ENCODE measurements around the gene AUTS2.

The AUTS2 gene

DNA sequence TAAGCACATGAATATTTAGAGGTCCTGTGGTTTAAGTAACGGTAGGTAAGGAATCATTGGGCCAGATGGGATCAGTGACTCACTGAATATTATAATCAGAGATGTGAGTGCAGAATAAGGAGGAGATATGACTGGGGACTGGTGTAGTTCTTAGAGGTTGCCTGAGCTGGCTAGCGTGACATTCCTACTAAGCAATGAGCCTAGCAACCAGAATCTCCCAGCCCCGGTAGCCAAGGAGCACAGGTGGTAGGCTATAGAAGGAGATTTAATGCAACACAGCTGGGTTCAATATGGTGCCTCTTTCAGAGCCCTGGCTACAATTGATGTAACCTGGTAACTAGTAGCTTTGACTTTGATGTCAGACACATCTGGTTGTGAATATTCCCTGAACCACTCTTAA is 641.6 kb downstream of the AUTS2 start:
- H3K9ac ChIP-seq (ENCODE audit: low read length) = no peak overlapping the region
- H2AFZ ChIP-seq (ENCODE audit: low read depth, low read length, severe bottlenecking) = no peak overlapping the region
- TF ChIP-seq EZH2phosphoT487 (conservative IDR thresholded peaks at IDR 0.05; ENCODE audit: low read length) = no peak
- TF ChIP-seq, protein P1, sequence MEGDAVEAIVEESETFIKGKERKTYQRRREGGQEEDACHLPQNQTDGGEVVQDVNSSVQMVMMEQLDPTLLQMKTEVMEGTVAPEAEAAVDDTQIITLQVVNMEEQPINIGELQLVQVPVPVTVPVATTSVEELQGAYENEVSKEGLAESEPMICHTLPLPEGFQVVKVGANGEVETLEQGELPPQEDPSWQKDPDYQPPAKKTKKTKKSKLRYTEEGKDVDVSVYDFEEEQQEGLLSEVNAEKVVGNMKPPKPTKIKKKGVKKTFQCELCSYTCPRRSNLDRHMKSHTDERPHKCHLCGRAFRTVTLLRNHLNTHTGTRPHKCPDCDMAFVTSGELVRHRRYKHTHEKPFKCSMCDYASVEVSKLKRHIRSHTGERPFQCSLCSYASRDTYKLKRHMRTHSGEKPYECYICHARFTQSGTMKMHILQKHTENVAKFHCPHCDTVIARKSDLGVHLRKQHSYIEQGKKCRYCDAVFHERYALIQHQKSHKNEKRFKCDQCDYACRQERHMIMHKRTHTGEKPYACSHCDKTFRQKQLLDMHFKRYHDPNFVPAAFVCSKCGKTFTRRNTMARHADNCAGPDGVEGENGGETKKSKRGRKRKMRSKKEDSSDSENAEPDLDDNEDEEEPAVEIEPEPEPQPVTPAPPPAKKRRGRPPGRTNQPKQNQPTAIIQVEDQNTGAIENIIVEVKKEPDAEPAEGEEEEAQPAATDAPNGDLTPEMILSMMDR (IDR thresholded peaks at IDR 0.05; ENCODE audit: insufficient read depth, low read length, poor library complexity, severe bottlenecking) = no peak
- H4K20me1 ChIP-seq (ENCODE audit: low read depth, low read length) = no peaks in the 10 kb centered on the region
- no peaks in the 10 kb centered on the region for H3K9me3 ChIP-seq (ENCODE audit: insufficient read depth, low read length)
- no peak overlapping the region for H3K4me2 ChIP-seq (ENCODE audit: low read depth, low read length, poor library complexity, severe bottlenecking)
- H3K36me3 ChIP-seq (ENCODE audit: low read length) = no peaks in the 10 kb centered on the region
- no peak overlapping the region for H3K27ac ChIP-seq (ENCODE audit: low read depth, low read length)
- H3K9me2 ChIP-seq (replicated peaks; ENCODE audit: insufficient read depth, low read length) = no peaks in the 10 kb centered on the region
- no peaks in the 10 kb centered on the region for H3K27me3 ChIP-seq (ENCODE audit: low read length)
- H3K4me3 ChIP-seq (ENCODE audit: insufficient read depth, low read length, poor library complexity, severe bottlenecking) = no peak overlapping the region
- no peaks in the 10 kb centered on the region for H3F3A ChIP-seq (ENCODE audit: insufficient read depth)
- H3K79me2 ChIP-seq (ENCODE audit: insufficient read depth, low read length) = no peaks in the 10 kb centered on the region

DNA sequence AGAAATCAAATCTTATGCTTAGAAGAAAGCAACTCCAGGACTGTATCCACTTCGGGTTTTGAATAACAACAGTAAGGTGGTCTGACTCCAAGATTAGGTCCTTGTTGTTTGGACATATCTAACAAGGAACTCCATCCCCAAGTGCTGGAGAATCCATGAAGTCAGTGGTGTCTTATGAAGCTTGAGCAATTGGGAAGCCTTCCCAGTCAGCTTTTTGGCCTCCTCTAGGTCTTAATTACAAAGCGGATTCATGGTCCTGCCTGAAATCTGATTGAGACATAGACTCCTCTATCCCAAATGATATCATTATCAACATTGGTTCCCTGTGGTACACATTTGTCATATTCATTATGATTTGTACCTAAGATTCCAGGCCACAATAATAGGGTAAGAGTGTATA is 642.6 kb downstream of the AUTS2 start:
- Histone ChIP-seq H3K9me2 (replicated peaks; ENCODE audit: insufficient read depth, low read length) (no peaks in the 10 kb centered on the region), H3K4me2 (ENCODE audit: low read depth, low read length, poor library complexity, severe bottlenecking) (no peak overlapping the region), H3K4me3 (ENCODE audit: insufficient read depth, low read length, poor library complexity, severe bottlenecking) (no peak overlapping the region), H3F3A (ENCODE audit: insufficient read depth) (no peaks in the 10 kb centered on the region), H4K20me1 (ENCODE audit: low read depth, low read length) (no peaks in the 10 kb centered on the region), H3K27ac (ENCODE audit: low read depth, low read length) (no peak overlapping the region), H2AFZ (ENCODE audit: low read depth, low read length, severe bottlenecking) (no peak overlapping the region), H3K9me3 (ENCODE audit: insufficient read depth, low read length) (no peaks in the 10 kb centered on the region), H3K36me3 (ENCODE audit: low read length) (no peaks in the 10 kb centered on the region), H3K27me3 (ENCODE audit: low read length) (no peaks in the 10 kb centered on the region), H3K9ac (ENCODE audit: low read length) (no peak overlapping the region), H3K79me2 (ENCODE audit: insufficient read depth, low read length) (no peaks in the 10 kb centered on the region)
- TF ChIP-seq, protein P1 (IDR thresholded peaks at IDR 0.05; ENCODE audit: insufficient read depth, low read length, poor library complexity, severe bottlenecking) = no peak
- TF ChIP-seq EZH2phosphoT487 (conservative IDR thresholded peaks at IDR 0.05; ENCODE audit: low read length) = no peak

DNA sequence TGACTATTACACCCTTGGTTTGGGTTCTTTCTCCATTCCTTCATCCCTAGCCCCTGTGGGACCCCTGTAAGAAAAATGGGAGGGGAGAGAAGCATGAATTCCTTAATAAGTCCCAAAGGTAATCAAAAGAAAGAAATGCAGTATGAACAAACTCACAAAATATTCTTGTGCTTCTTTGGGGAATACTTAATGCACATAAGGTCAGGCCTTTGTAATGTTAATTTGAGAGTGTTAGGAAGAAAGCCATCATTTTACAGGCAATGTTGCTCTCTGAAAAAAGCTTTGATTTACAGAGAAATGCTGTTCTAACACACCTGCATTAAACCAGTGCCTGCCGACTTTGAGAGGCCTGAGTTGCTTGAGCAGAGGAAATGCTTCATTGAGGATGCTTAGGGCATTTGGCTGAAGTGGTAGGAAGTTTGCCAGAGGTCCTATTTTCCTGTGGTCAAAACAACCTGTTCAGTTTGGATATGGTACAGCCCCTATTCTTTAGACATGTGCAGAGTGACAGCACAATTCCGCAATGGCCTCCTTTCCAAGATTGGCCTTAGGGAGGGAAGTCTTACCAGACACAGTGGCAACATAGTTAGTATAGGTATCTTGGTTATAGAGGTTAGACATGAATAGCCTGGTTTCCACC is 643.4 kb downstream of the AUTS2 start:
- TF ChIP-seq, protein P1 (IDR thresholded peaks at IDR 0.05; ENCODE audit: insufficient read depth, low read length, poor library complexity, severe bottlenecking) = no peak
- no peak for TF ChIP-seq EZH2phosphoT487 (conservative IDR thresholded peaks at IDR 0.05; ENCODE audit: low read length)
- no peaks in the 10 kb centered on the region for H4K20me1 ChIP-seq (ENCODE audit: low read depth, low read length)
- no peaks in the 10 kb centered on the region for H3K9me3 ChIP-seq (ENCODE audit: insufficient read depth, low read length)
- no peaks in the 10 kb centered on the region for H3K79me2 ChIP-seq (ENCODE audit: insufficient read depth, low read length)
- H3K9me2 ChIP-seq (replicated peaks; ENCODE audit: insufficient read depth, low read length) = no peaks in the 10 kb centered on the region
- no peak overlapping the region for H3K27ac ChIP-seq (ENCODE audit: low read depth, low read length)
- H3K9ac ChIP-seq (ENCODE audit: low read length) = no peak overlapping the region
- no peak overlapping the region for H3K4me2 ChIP-seq (ENCODE audit: low read depth, low read length, poor library complexity, severe bottlenecking)
- H3K4me3 ChIP-seq (ENCODE audit: insufficient read depth, low read length, poor library complexity, severe bottlenecking) = no peak overlapping the region
- no peaks in the 10 kb centered on the region for H3K36me3 ChIP-seq (ENCODE audit: low read length)
- H3F3A ChIP-seq (ENCODE audit: insufficient read depth) = no peaks in the 10 kb centered on the region
- no peak overlapping the region for H2AFZ ChIP-seq (ENCODE audit: low read depth, low read length, severe bottlenecking)
- no peaks in the 10 kb centered on the region for H3K27me3 ChIP-seq (ENCODE audit: low read length)

All from SU-DHL-6 (cell line).